Loucy (cell line): Measurements from ENCODE around the gene XCL1.

Source experiments
- H2AFZ ChIP-seq: fragments of 200-600 bp; sonication (generic); 2 replicates; pipeline ENCODE4 v1.6.0; 2016; ENCODE audit warnings: antibody characterized with exemption, mild to moderate bottlenecking, low read length, moderate library complexity
- H3F3A ChIP-seq: fragments of 200-600 bp; 2 replicates; pipeline ENCODE4 v1.6.0; 2016; ENCODE audit warnings: antibody characterized with exemption, low read depth, mild to moderate bottlenecking
- H3K27me3 ChIP-seq: fragments of 200-600 bp; sonication (generic); 2 replicates; pipeline ENCODE4 v1.6.1; 2014; ENCODE audit warnings: low read length, mild to moderate bottlenecking; ENCODE audit not compliant: insufficient read depth, poor library complexity, severe bottlenecking
- H3K36me3 ChIP-seq: fragments of 200-600 bp; sonication (generic); 2 replicates; pipeline ENCODE4 v1.6.1; 2016; ENCODE audit warnings: low read length; ENCODE audit not compliant: insufficient read depth
- H3K4me1 ChIP-seq: fragments of 200-600 bp; sonication (generic); 2 replicates; pipeline ENCODE4 v1.5.1; 2014; ENCODE audit warnings: low read length, mild to moderate bottlenecking; ENCODE audit not compliant: insufficient read depth, poor library complexity, severe bottlenecking
- H3K4me2 ChIP-seq: fragments of 200-600 bp; sonication (generic); 2 replicates; pipeline ENCODE4 v1.6.0; 2014; ENCODE audit warnings: antibody characterized with exemption, low read length, low read depth, mild to moderate bottlenecking; ENCODE audit not compliant: poor library complexity, severe bottlenecking
- H3K4me3 ChIP-seq: fragments of 200-600 bp; sonication (generic); 2 replicates; pipeline ENCODE4 v1.5.1; 2014; ENCODE audit warnings: low read length, mild to moderate bottlenecking, mixed read lengths; ENCODE audit not compliant: poor library complexity, severe bottlenecking
- H3K79me2 ChIP-seq: fragments of 200-600 bp; sonication (generic); 2 replicates; pipeline ENCODE4 v1.6.1; 2014; ENCODE audit warnings: low read length; ENCODE audit not compliant: insufficient read depth
- H3K9ac ChIP-seq: fragments of 200-600 bp; sonication (generic); 2 replicates; pipeline ENCODE4 v1.6.0; 2014; ENCODE audit warnings: mild to moderate bottlenecking, low read depth, low read length, moderate library complexity; ENCODE audit not compliant: poor library complexity, severe bottlenecking
- H3K9me2 ChIP-seq: fragments of 200-600 bp; sonication (generic); replicated peaks from 2 replicates; pipeline ENCODE4 v1.6.1; 2016; ENCODE audit warnings: low read depth, low read length, mixed read lengths
- H3K9me3 ChIP-seq: fragments of 200-600 bp; sonication (generic); 2 replicates; pipeline ENCODE4 v1.6.1; 2014; ENCODE audit warnings: mild to moderate bottlenecking, antibody characterized with exemption, low read length, low read depth; ENCODE audit not compliant: insufficient read depth
- H4K20me1 ChIP-seq: fragments of 200-600 bp; sonication (generic); 2 replicates; pipeline ENCODE4 v1.6.0; 2014; ENCODE audit warnings: antibody characterized with exemption, low read length, mild to moderate bottlenecking; ENCODE audit not compliant: insufficient read depth, poor library complexity, severe bottlenecking
- CTCF ChIP-seq: fragments of 200-600 bp; sonication (generic); conservative IDR thresholded peaks from 2 replicates; pipeline ENCODE4 v1.5.1; 2014; ENCODE audit warnings: mild to moderate bottlenecking, antibody characterized with exemption, low read length
- EZH2phosphoT487 ChIP-seq: fragments of 200-600 bp; IDR thresholded peaks from 2 replicates; pipeline ENCODE4 v1.6.1; 2018; ENCODE audit warnings: antibody characterized with exemption, mild to moderate bottlenecking, moderate library complexity, borderline replicate concordance

The XCL1 gene

GRCh38 chr1:168565825-168566224 is 10.6 kb upstream of the XCL1 start:
- H2AFZ ChIP-seq, result no peak overlapping the region
- H3K4me1 ChIP-seq, result peaks cover 22% of the 10 kb centered on the region
- H4K20me1 ChIP-seq, result no peaks in the 10 kb centered on the region
- no peak for TF ChIP-seq EZH2phosphoT487
- TF ChIP-seq CTCF, result no peak
- H3K9ac ChIP-seq, result no peak overlapping the region
- peak overlapping the region; percentile 7 for H3K4me3 ChIP-seq
- no peaks in the 10 kb centered on the region for H3K79me2 ChIP-seq
- no peaks in the 10 kb centered on the region for H3K9me2 ChIP-seq
- no peaks in the 10 kb centered on the region for H3F3A ChIP-seq
- no peaks in the 10 kb centered on the region for H3K36me3 ChIP-seq
- no peaks in the 10 kb centered on the region for H3K27me3 ChIP-seq
- peak overlapping the region; percentile 54 for H3K4me2 ChIP-seq
- no peaks in the 10 kb centered on the region for H3K9me3 ChIP-seq

GRCh38 chr1:168567007-168567406 is 9.4 kb upstream of the XCL1 start:
- H4K20me1 ChIP-seq, result no peaks in the 10 kb centered on the region
- H3K79me2 ChIP-seq, result no peaks in the 10 kb centered on the region
- no peak overlapping the region for H2AFZ ChIP-seq
- TF ChIP-seq EZH2phosphoT487 (no peak), CTCF (no peak)
- H3K4me3 ChIP-seq, result no peak overlapping the region
- no peaks in the 10 kb centered on the region for H3K27me3 ChIP-seq
- no peak overlapping the region for H3K4me2 ChIP-seq
- H3K4me1 ChIP-seq, result peaks cover 22% of the 10 kb centered on the region
- H3K9ac ChIP-seq, result no peak overlapping the region
- no peaks in the 10 kb centered on the region for H3K36me3 ChIP-seq
- H3K9me3 ChIP-seq, result no peaks in the 10 kb centered on the region
- no peaks in the 10 kb centered on the region for H3F3A ChIP-seq
- no peaks in the 10 kb centered on the region for H3K9me2 ChIP-seq

GRCh38 chr1:168567568-168567967 is 8.8 kb upstream of the XCL1 start:
- H3K9ac ChIP-seq, result no peak overlapping the region
- TF ChIP-seq EZH2phosphoT487 (no peak), CTCF (no peak)
- no peak overlapping the region for H3K4me2 ChIP-seq

More at GRCh38 chr1:168567568-168567967, 8.8 kb upstream of the XCL1 start:
- H3K79me2 ChIP-seq, result no peaks in the 10 kb centered on the region
- H4K20me1 ChIP-seq, result no peaks in the 10 kb centered on the region
- H3K9me2 ChIP-seq, result no peaks in the 10 kb centered on the region
- no peaks in the 10 kb centered on the region for H3K36me3 ChIP-seq
- no peak overlapping the region for H3K4me3 ChIP-seq
- no peaks in the 10 kb centered on the region for H3K27me3 ChIP-seq
- H3F3A ChIP-seq, result no peaks in the 10 kb centered on the region
- H3K4me1 ChIP-seq, result peaks cover 22% of the 10 kb centered on the region
- no peaks in the 10 kb centered on the region for H3K9me3 ChIP-seq
- no peak overlapping the region for H2AFZ ChIP-seq
